Loucy (cell line): ENCODE measurements around the gene SPTSSA.
"Not testable (repeated sequence)": the region's sequence is repeated elsewhere in the genome, so short reads cannot be mapped to it uniquely, and the experiment has no call there.

Experiments
- H2AFZ ChIP-seq: fragments of 200-600 bp; sonication (generic); 2 replicates; pipeline ENCODE4 v1.6.0; 2016; ENCODE audit warnings: antibody characterized with exemption, mild to moderate bottlenecking, low read length, moderate library complexity
- H3F3A ChIP-seq: fragments of 200-600 bp; 2 replicates; pipeline ENCODE4 v1.6.0; 2016; ENCODE audit warnings: antibody characterized with exemption, low read depth, mild to moderate bottlenecking
- H3K27me3 ChIP-seq: fragments of 200-600 bp; sonication (generic); 2 replicates; pipeline ENCODE4 v1.6.1; 2014; ENCODE audit warnings: low read length, mild to moderate bottlenecking; ENCODE audit not compliant: insufficient read depth, poor library complexity, severe bottlenecking
- H3K36me3 ChIP-seq: fragments of 200-600 bp; sonication (generic); 2 replicates; pipeline ENCODE4 v1.6.1; 2016; ENCODE audit warnings: low read length; ENCODE audit not compliant: insufficient read depth
- H3K4me1 ChIP-seq: fragments of 200-600 bp; sonication (generic); 2 replicates; pipeline ENCODE4 v1.5.1; 2014; ENCODE audit warnings: low read length, mild to moderate bottlenecking; ENCODE audit not compliant: insufficient read depth, poor library complexity, severe bottlenecking
- H3K4me2 ChIP-seq: fragments of 200-600 bp; sonication (generic); 2 replicates; pipeline ENCODE4 v1.6.0; 2014; ENCODE audit warnings: antibody characterized with exemption, low read length, low read depth, mild to moderate bottlenecking; ENCODE audit not compliant: poor library complexity, severe bottlenecking
- H3K4me3 ChIP-seq: fragments of 200-600 bp; sonication (generic); 2 replicates; pipeline ENCODE4 v1.5.1; 2014; ENCODE audit warnings: low read length, mild to moderate bottlenecking, mixed read lengths; ENCODE audit not compliant: poor library complexity, severe bottlenecking
- H3K79me2 ChIP-seq: fragments of 200-600 bp; sonication (generic); 2 replicates; pipeline ENCODE4 v1.6.1; 2014; ENCODE audit warnings: low read length; ENCODE audit not compliant: insufficient read depth
- H3K9ac ChIP-seq: fragments of 200-600 bp; sonication (generic); 2 replicates; pipeline ENCODE4 v1.6.0; 2014; ENCODE audit warnings: mild to moderate bottlenecking, low read depth, low read length, moderate library complexity; ENCODE audit not compliant: poor library complexity, severe bottlenecking
- H3K9me2 ChIP-seq: fragments of 200-600 bp; sonication (generic); replicated peaks from 2 replicates; pipeline ENCODE4 v1.6.1; 2016; ENCODE audit warnings: low read depth, low read length, mixed read lengths
- H3K9me3 ChIP-seq: fragments of 200-600 bp; sonication (generic); 2 replicates; pipeline ENCODE4 v1.6.1; 2014; ENCODE audit warnings: mild to moderate bottlenecking, antibody characterized with exemption, low read length, low read depth; ENCODE audit not compliant: insufficient read depth
- H4K20me1 ChIP-seq: fragments of 200-600 bp; sonication (generic); 2 replicates; pipeline ENCODE4 v1.6.0; 2014; ENCODE audit warnings: antibody characterized with exemption, low read length, mild to moderate bottlenecking; ENCODE audit not compliant: insufficient read depth, poor library complexity, severe bottlenecking
- CTCF ChIP-seq: fragments of 200-600 bp; sonication (generic); conservative IDR thresholded peaks from 2 replicates; pipeline ENCODE4 v1.5.1; 2014; ENCODE audit warnings: mild to moderate bottlenecking, antibody characterized with exemption, low read length
- EZH2phosphoT487 ChIP-seq: fragments of 200-600 bp; IDR thresholded peaks from 2 replicates; pipeline ENCODE4 v1.6.1; 2018; ENCODE audit warnings: antibody characterized with exemption, mild to moderate bottlenecking, moderate library complexity, borderline replicate concordance

SPTSSA gene

GRCh38 chr14:34482463-34482862 lies 20.4 kb upstream of the SPTSSA start:
- H3K4me2 ChIP-seq = no peak overlapping the region
- no peaks in the 10 kb centered on the region for H3K36me3 ChIP-seq
- H3K4me1 ChIP-seq = no peaks in the 10 kb centered on the region
- H3K27me3 ChIP-seq = no peaks in the 10 kb centered on the region
- H3K9ac ChIP-seq = no peak overlapping the region
- no peaks in the 10 kb centered on the region for H3K79me2 ChIP-seq
- H2AFZ ChIP-seq = no peak overlapping the region
- no peaks in the 10 kb centered on the region for H3F3A ChIP-seq
- no peak for TF ChIP-seq CTCF
- no peak for TF ChIP-seq EZH2phosphoT487
- no peaks in the 10 kb centered on the region for H4K20me1 ChIP-seq
- H3K4me3 ChIP-seq = no peak overlapping the region
- no peaks in the 10 kb centered on the region for H3K9me3 ChIP-seq
- no peaks in the 10 kb centered on the region for H3K9me2 ChIP-seq

GRCh38 chr14:34479694-34480093 lies 17.7 kb upstream of the SPTSSA start:
- Histone ChIP-seq H3K36me3 (no peaks in the 10 kb centered on the region), H3K27me3 (no peaks in the 10 kb centered on the region), H3K4me2 (no peak overlapping the region), H3K4me1 (no peaks in the 10 kb centered on the region), H3K79me2 (no peaks in the 10 kb centered on the region), H3K4me3 (no peak overlapping the region), H2AFZ (no peak overlapping the region), H3F3A (no peaks in the 10 kb centered on the region), H3K9me3 (no peaks in the 10 kb centered on the region), H3K9me2 (no peaks in the 10 kb centered on the region), H4K20me1 (no peaks in the 10 kb centered on the region), H3K9ac (no peak overlapping the region)
- TF ChIP-seq EZH2phosphoT487 (no peak), CTCF (no peak)

- no peaks in the 10 kb centered on the region for H3K79me2 ChIP-seq
These were observed 16.2 kb upstream of the SPTSSA start for GRCh38 chr14:34478261-34478660.

GRCh38 chr14:34476036-34476435 lies 14.0 kb upstream of the SPTSSA start:
- not testable (repeated sequence) for H3K4me2 ChIP-seq, H3K36me3 ChIP-seq, H3K9me2 ChIP-seq, H3K4me3 ChIP-seq, H4K20me1 ChIP-seq, H3K9me3 ChIP-seq, H3F3A ChIP-seq, H3K27me3 ChIP-seq, H2AFZ ChIP-seq, H3K9ac ChIP-seq, H3K79me2 ChIP-seq, H3K4me1 ChIP-seq

More at GRCh38 chr14:34478261-34478660, 16.2 kb upstream of the SPTSSA start:
- no peaks in the 10 kb centered on the region for H3K36me3 ChIP-seq
- no peaks in the 10 kb centered on the region for H3K27me3 ChIP-seq
- H2AFZ ChIP-seq = no peak overlapping the region
- no peak overlapping the region for H3K9ac ChIP-seq
- no peak overlapping the region for H3K4me3 ChIP-seq
- H4K20me1 ChIP-seq = no peaks in the 10 kb centered on the region
- no peaks in the 10 kb centered on the region for H3K9me2 ChIP-seq
- no peak overlapping the region for H3K4me2 ChIP-seq
- H3F3A ChIP-seq = no peaks in the 10 kb centered on the region
- TF ChIP-seq CTCF = no peak
- no peaks in the 10 kb centered on the region for H3K9me3 ChIP-seq
- no peaks in the 10 kb centered on the region for H3K4me1 ChIP-seq
